Esophagus muscularis mucosa (tissue), 4 donors: ENCODE measurements around the gene GAPVD1. TPM values are rescaled to one million over a fixed set of nuclear protein-coding genes. Genes with fewer than 3 reads are reported as not detected.
A peak's percentile ranks its signal among the peaks of the same experiment; 100 is the strongest.
"Not testable (repeated sequence)": the region's sequence is repeated elsewhere in the genome, so short reads cannot be mapped to it uniquely, and the experiment has no call there.

Experiments used
- DNase-seq: peaks from one replicate; pipeline ENCODE4 v3.0.0-alpha.2; 2017; ENCODE audit errors: extremely low spot score
- H3K27ac ChIP-seq, 4 donors: fragments of 200-600 bp; sonication (generic); replicated peaks in 1 of 4; 1 replicate in 3 of 4; 2 replicates in 1 of 4; pipeline ENCODE4 v1.5.1; 2016 to 2019; ENCODE audit warnings: mild to moderate bottlenecking in 1 of 4
- H3K27me3 ChIP-seq, 4 donors: fragments of 200-600 bp; sonication (generic); one replicate each; pipeline versions ENCODE4 v1.5.1 to v1.6.0; 2016 to 2019
- H3K36me3 ChIP-seq, 4 donors: fragments of 200-600 bp; sonication (generic); one replicate each; pipeline ENCODE4 v1.5.1; 2016 to 2019
- H3K4me1 ChIP-seq, 4 donors: fragments of 200-600 bp; sonication (generic); one replicate each; pipeline ENCODE4 v1.5.1; 2016 to 2019
- H3K4me3 ChIP-seq, 4 donors: fragments of 200-600 bp; sonication (generic); 1 replicate in 2 of 4; 2 replicates in 2 of 4; pipeline ENCODE4 v1.5.1; 2016 to 2019; ENCODE audit warnings: mild to moderate bottlenecking in 4 of 4, moderate library complexity in 1 of 4
- H3K9me3 ChIP-seq, 4 donors: fragments of 200-600 bp; sonication (generic); 1 replicate in 3 of 4; 2 replicates in 1 of 4; pipeline ENCODE4 v1.5.1; 2016 to 2019
- CTCF ChIP-seq, 3 experiments: fragments of 200-600 bp in 2 of 3; fragments of 450-650 bp in 1 of 3; sonication (generic) in 2 of 3; IDR thresholded peaks; one replicate each; pipeline ENCODE4 v1.5.1; 2017 to 2019; ENCODE audit warnings: antibody characterized with exemption in 3 of 3, mild to moderate bottlenecking in 2 of 3, moderate library complexity in 1 of 3
- EP300 ChIP-seq: sonication (generic); formaldehyde crosslinking; IDR thresholded peaks from one replicate; pipeline ENCODE4 v1.6.1; 2017; ENCODE audit warnings: antibody characterized with exemption
- POLR2A ChIP-seq: fragments of 450-650 bp; IDR thresholded peaks from one replicate; pipeline ENCODE4 v1.6.1; 2017; ENCODE audit warnings: antibody characterized with exemption, moderate library complexity, mild to moderate bottlenecking, low read depth
- POLR2AphosphoS5 ChIP-seq, 2 donors: sonication (generic); formaldehyde crosslinking; IDR thresholded peaks; one replicate each; pipeline ENCODE4 v1.6.1; 2017; ENCODE audit warnings: antibody characterized with exemption in 2 of 2
- WGBS: methylation state at CpG from one replicate; pipeline ENCODE4 v1.1.5; 2018; 5-methylcytosine and 5-hydroxymethylcytosine counted together
- intact Hi-C: fragments of 100-400 bp; cut with DNase I; formaldehyde crosslinking; loops from one replicate; pipeline ENCODE4 v1.15.1; 2023
- total RNA-seq, 4 donors: library from RNA; depleted of rRNA; stranded (reverse); fragments of >200 nt; gene quantifications; one replicate each; pipeline versions ENCODE4 v1.1.0 to v1.2.1, GENCODE V29; 2016

The GAPVD1 gene
- 10 to 100 TPM; 39.0 to 58.6 (median 45.2) TPM for total RNA-seq

GRCh38 chr9:125261501-125262293 lies at the start of gene GAPVD1:
Gene GAPVD1, plus strand, starts transcription at chr9:125261826. Its CDS starts 37,096 bp downstream, at chr9:125298922.
- H3K9me3 ChIP-seq = no peaks in the 10 kb centered on the region
- peak within 1 kb of the TSS; percentile 72 to 97 (median 86) for H3K4me3 ChIP-seq
- 4% methylated on average over 22 of the region's 72 CpGs for WGBS
- intact Hi-C loops = no loop called here
- no peaks in the 10 kb centered on the region for H3K27me3 ChIP-seq
- peaks cover 0 to 21% (median 3%) of the 10 kb centered on the region in 4 donors for H3K36me3 ChIP-seq
- peaks cover 21 to 28% (median 27%) of the 10 kb centered on the region in 4 donors for H3K4me1 ChIP-seq
- peak; percentile 43 to 64 (median 64) for TF ChIP-seq CTCF (IDR thresholded peaks at IDR 0.05)
- TF ChIP-seq POLR2AphosphoS5 (IDR thresholded peaks at IDR 0.05) = peak; percentile 68 to 82
- no peak for TF ChIP-seq EP300
- peak; percentile 23 for TF ChIP-seq POLR2A
- DNase-seq = peak; percentile 93
- H3K27ac ChIP-seq = peak within 1 kb of the TSS; percentile 75 to 87 (median 84)

GRCh38 chr9:125214186-125214585 lies 47.4 kb upstream of the GAPVD1 start:
- 83% methylated on average over 5 of the region's 5 CpGs for WGBS
- TF ChIP-seq POLR2AphosphoS5 (IDR thresholded peaks at IDR 0.05) (no peak), CTCF (IDR thresholded peaks at IDR 0.05) (no peak), POLR2A (no peak), EP300 (no peak)
- Histone ChIP-seq H3K4me1 (no peaks in the 10 kb centered on the region), H3K36me3 (peaks cover 12 to 66% (median 47%) of the 10 kb centered on the region in 4 donors), H3K9me3 (no peaks in the 10 kb centered on the region), H3K4me3 (no peak overlapping the region), H3K27ac (no peak overlapping the region), H3K27me3 (no peaks in the 10 kb centered on the region)
- intact Hi-C loops = no loop called here
- no peak for DNase-seq

- no peak for DNase-seq
- no peaks in the 10 kb centered on the region for H3K9me3 ChIP-seq
- no peak overlapping the region for H3K4me3 ChIP-seq
- H3K36me3 ChIP-seq = peaks cover 13 to 56% (median 36%) of the 10 kb centered on the region in 4 donors
- intact Hi-C loops = no loop called here
- H3K27me3 ChIP-seq = no peaks in the 10 kb centered on the region
- no peak for TF ChIP-seq EP300
- TF ChIP-seq CTCF (IDR thresholded peaks at IDR 0.05) = no peak
- TF ChIP-seq POLR2A = no peak
- no peak for TF ChIP-seq POLR2AphosphoS5 (IDR thresholded peaks at IDR 0.05)
- no peaks in the 10 kb centered on the region for H3K4me1 ChIP-seq
- H3K27ac ChIP-seq = no peak overlapping the region
- WGBS = 93% methylated on average over 3 of the region's 3 CpGs
Measured at GRCh38 chr9:125218621-125219020, 43.0 kb upstream of the GAPVD1 start.

- intact Hi-C loops, H3K9me3 ChIP-seq, H3K4me3 ChIP-seq, DNase-seq, H3K27ac ChIP-seq, H3K27me3 ChIP-seq, H3K4me1 ChIP-seq: not testable (repeated sequence)
- peaks cover 10 to 74% (median 53%) of the 10 kb centered on the region in 4 donors for H3K36me3 ChIP-seq
Measured at GRCh38 chr9:125224858-125225257, 36.8 kb upstream of the GAPVD1 start.

- Histone ChIP-seq H3K9me3 (no peaks in the 10 kb centered on the region), H3K27ac (no peak overlapping the region), H3K27me3 (no peaks in the 10 kb centered on the region), H3K4me3 (no peak overlapping the region), H3K4me1 (no peaks in the 10 kb centered on the region), H3K36me3 (peaks cover 0 to 74% (median 58%) of the 10 kb centered on the region in 4 donors)
- TF ChIP-seq POLR2AphosphoS5 (IDR thresholded peaks at IDR 0.05) = no peak
- no peak for TF ChIP-seq CTCF (IDR thresholded peaks at IDR 0.05)
- TF ChIP-seq EP300 = no peak
- TF ChIP-seq POLR2A = no peak
- DNase-seq = no peak
- WGBS = 98% methylated on average over 6 of the region's 6 CpGs
- intact Hi-C loops = no loop called here
Measured at GRCh38 chr9:125227761-125228160, 33.9 kb upstream of the GAPVD1 start.
